Dermis blood vessel endothelial cell (primary cell): ENCODE results near the gene TPRX1. TPM values are rescaled to one million over a fixed set of nuclear protein-coding genes. Genes with fewer than 3 reads are reported as not detected.

ENCODE experiments used
- total RNA-seq: library from RNA; depleted of rRNA; stranded (reverse); fragments of >200 nt; gene quantifications from 2 replicates; pipeline ENCODE4 v1.2.3, GENCODE V29; 2014

Gene TPRX1
- total RNA-seq, 1 donor from 2014 or later, result not detected

Other genes starting within 250 kb of the TPRX1 start
- gene ZNF541, start 231.4 kb downstream of the TPRX1 start, total RNA-seq, result 0.33 and 1.2 TPM in 2 replicates
- gene BICRA, start 195.4 kb downstream of the TPRX1 start, total RNA-seq, result 12.2 and 12.9 TPM in 2 replicates
- 148 and 336 TPM in 2 replicates for gene EHD2, start 91.1 kb downstream of the TPRX1 start, total RNA-seq
- 68.3 and 105 TPM in 2 replicates for gene NOP53, start 59.0 kb downstream of the TPRX1 start, total RNA-seq
- 210 and 226 TPM in 2 replicates for gene SELENOW, start 25.8 kb downstream of the TPRX1 start, total RNA-seq
- not detected in 2 replicates for gene CRX, start 17.4 kb upstream of the TPRX1 start, total RNA-seq
- gene TPRX2, start 54.7 kb upstream of the TPRX1 start, total RNA-seq, result not detected in 2 replicates
- gene SULT2A1, start 81.8 kb upstream of the TPRX1 start, total RNA-seq, result not detected in 2 replicates
- gene BSPH1, start 187.6 kb upstream of the TPRX1 start, total RNA-seq, result not detected in 2 replicates
- not detected in 2 replicates for gene ELSPBP1, start 190.1 kb upstream of the TPRX1 start, total RNA-seq
- gene CABP5, start 239.5 kb upstream of the TPRX1 start, total RNA-seq, result not detected in 2 replicates